ENCODE measurements around the gene TSGA10IP.

TSGA10IP gene

GRCh38 chr11:65919573-65920371 is 25.5 kb upstream of the TSGA10IP start:
- peak overlapping the region; percentile 90 for H3K4me2 ChIP-seq (ENCODE audit: insufficient read depth, low read length)
- peak overlapping the region; percentile 72 for H3K9ac ChIP-seq (ENCODE audit: low read depth, low read length)
- TF ChIP-seq CTCF (IDR thresholded peaks at IDR 0.05; ENCODE audit: borderline replicate concordance, extremely low read depth, low read length, poor library complexity, severe bottlenecking) = peak; percentile 10
- TF ChIP-seq EZH2 (IDR thresholded peaks at IDR 0.05; ENCODE audit: borderline replicate concordance, low read depth, low read length, severe bottlenecking) = no peak
- H3K36me3 ChIP-seq (ENCODE audit: insufficient read depth, low read length) = peaks cover 48% of the 10 kb centered on the region
- peak; percentile 71 for DNase-seq
- peak; percentile 48 for ATAC-seq (ENCODE audit: insufficient read depth, low read depth)
- H3K4me3 ChIP-seq (ENCODE audit: low read depth in 1 of 2, low read length in 2 of 2) = peak overlapping the region; percentile 84 to 88
- no peaks in the 10 kb centered on the region for H3K27me3 ChIP-seq (ENCODE audit: insufficient read depth, low read length, poor library complexity)
- peak overlapping the region; percentile 82 for H3K27ac ChIP-seq (ENCODE audit: low read length)
- H3K4me1 ChIP-seq (ENCODE audit: insufficient read depth, low read length) = peaks cover 33% of the 10 kb centered on the region
- peaks cover 15% of the 10 kb centered on the region for H4K20me1 ChIP-seq (ENCODE audit: insufficient read depth, low read length)
- peak overlapping the region; percentile 74 for H2AFZ ChIP-seq (ENCODE audit: low read depth, low read length)
- peaks cover 36% of the 10 kb centered on the region for H3K79me2 ChIP-seq (ENCODE audit: insufficient read depth, low read length)
- H3K9me3 ChIP-seq (ENCODE audit: insufficient read depth, low read length, severe bottlenecking) = no peaks in the 10 kb centered on the region

- H3K36me3 ChIP-seq (ENCODE audit: insufficient read depth, low read length) = peaks cover 48% of the 10 kb centered on the region
- DNase-seq (no peak), ATAC-seq (ENCODE audit: insufficient read depth, low read depth) (no peak)
- peaks cover 33% of the 10 kb centered on the region for H3K4me1 ChIP-seq (ENCODE audit: insufficient read depth, low read length)
- TF ChIP-seq CTCF (IDR thresholded peaks at IDR 0.05; ENCODE audit: borderline replicate concordance, extremely low read depth, low read length, poor library complexity, severe bottlenecking) (peak; percentile 0), EZH2 (IDR thresholded peaks at IDR 0.05; ENCODE audit: borderline replicate concordance, low read depth, low read length, severe bottlenecking) (no peak)
- peak overlapping the region; percentile 84 to 88; a peak in 3 of 4 replicates for H3K4me3 ChIP-seq (ENCODE audit: low read depth in 1 of 2, low read length in 2 of 2)
- H3K9ac ChIP-seq (ENCODE audit: low read depth, low read length) = peak overlapping the region; percentile 72
- H4K20me1 ChIP-seq (ENCODE audit: insufficient read depth, low read length) = peaks cover 15% of the 10 kb centered on the region
- H3K79me2 ChIP-seq (ENCODE audit: insufficient read depth, low read length) = peaks cover 36% of the 10 kb centered on the region
- H2AFZ ChIP-seq (ENCODE audit: low read depth, low read length) = no peak overlapping the region
- no peaks in the 10 kb centered on the region for H3K9me3 ChIP-seq (ENCODE audit: insufficient read depth, low read length, severe bottlenecking)
- no peaks in the 10 kb centered on the region for H3K27me3 ChIP-seq (ENCODE audit: insufficient read depth, low read length, poor library complexity)
- peak overlapping the region; percentile 90 for H3K4me2 ChIP-seq (ENCODE audit: insufficient read depth, low read length)
- H3K27ac ChIP-seq (ENCODE audit: low read length) = peak overlapping the region; percentile 82
Observed at GRCh38 chr11:65920372-65920802, 24.9 kb upstream of the TSGA10IP start.

GRCh38 chr11:65921033-65921555 is 24.2 kb upstream of the TSGA10IP start:
- H3K79me2 ChIP-seq (ENCODE audit: insufficient read depth, low read length) = peaks cover 36% of the 10 kb centered on the region

More at GRCh38 chr11:65921033-65921555, 24.2 kb upstream of the TSGA10IP start:
- peaks cover 33% of the 10 kb centered on the region for H3K4me1 ChIP-seq (ENCODE audit: insufficient read depth, low read length)
- peak overlapping the region; percentile 90 for H3K4me2 ChIP-seq (ENCODE audit: insufficient read depth, low read length)
- ATAC-seq (ENCODE audit: insufficient read depth, low read depth) = no peak
- no peak for TF ChIP-seq CTCF (IDR thresholded peaks at IDR 0.05; ENCODE audit: borderline replicate concordance, extremely low read depth, low read length, poor library complexity, severe bottlenecking)
- H3K36me3 ChIP-seq (ENCODE audit: insufficient read depth, low read length) = peaks cover 48% of the 10 kb centered on the region
- DNase-seq = no peak
- H3K9ac ChIP-seq (ENCODE audit: low read depth, low read length) = peak overlapping the region; percentile 72; the same call in 1 of the 2 replicates
- peak overlapping the region; percentile 0; the same call in 1 of the 2 replicates for H3K27ac ChIP-seq (ENCODE audit: low read length)
- H2AFZ ChIP-seq (ENCODE audit: low read depth, low read length) = no peak overlapping the region
- peaks cover 15% of the 10 kb centered on the region for H4K20me1 ChIP-seq (ENCODE audit: insufficient read depth, low read length)
- peak overlapping the region in 1 of 2 experiments; percentile 84; a peak in 2 of 4 replicates for H3K4me3 ChIP-seq (ENCODE audit: low read depth in 1 of 2, low read length in 2 of 2)
- H3K9me3 ChIP-seq (ENCODE audit: insufficient read depth, low read length, severe bottlenecking) = no peaks in the 10 kb centered on the region
- no peaks in the 10 kb centered on the region for H3K27me3 ChIP-seq (ENCODE audit: insufficient read depth, low read length, poor library complexity)

All from DND-41 (cell line).